Measurements from ENCODE around the gene CD55.

DNA sequence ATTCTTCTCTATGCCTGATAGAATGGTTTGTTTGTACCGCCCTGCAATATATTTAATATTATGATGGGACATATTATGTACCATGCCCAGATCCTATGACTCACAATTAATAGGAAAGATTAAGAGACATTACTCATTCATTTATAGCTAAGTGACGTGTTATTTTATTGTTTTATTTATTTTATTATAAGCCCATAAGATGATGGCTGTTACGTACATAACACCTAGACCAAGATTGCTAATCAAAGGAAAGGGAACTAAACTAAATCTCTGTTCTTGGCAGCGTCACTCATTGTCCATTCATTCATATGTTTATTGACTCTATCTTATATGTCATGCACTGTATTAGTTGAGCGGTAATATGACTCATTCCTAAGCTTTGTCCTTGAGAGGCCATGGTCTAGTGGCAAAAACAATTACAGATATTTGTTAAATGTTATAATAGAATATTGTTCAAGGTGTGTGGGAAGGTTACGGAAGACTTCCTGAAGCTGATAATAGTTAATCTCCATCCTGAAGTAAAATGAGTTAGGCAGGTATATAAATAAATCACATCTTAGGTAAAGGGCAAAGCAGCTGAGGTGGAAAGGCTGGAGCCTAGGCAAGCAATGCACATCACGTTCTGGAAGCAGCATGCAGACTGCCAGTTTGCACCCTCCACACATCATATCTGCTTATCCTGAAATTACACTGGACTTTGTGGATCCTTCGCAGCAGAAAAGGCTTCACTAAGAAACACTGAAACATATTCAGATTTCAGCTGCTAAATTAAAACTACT lies 16.6 kb upstream of the CD55 start:
- TF ChIP-seq, protein P1, sequence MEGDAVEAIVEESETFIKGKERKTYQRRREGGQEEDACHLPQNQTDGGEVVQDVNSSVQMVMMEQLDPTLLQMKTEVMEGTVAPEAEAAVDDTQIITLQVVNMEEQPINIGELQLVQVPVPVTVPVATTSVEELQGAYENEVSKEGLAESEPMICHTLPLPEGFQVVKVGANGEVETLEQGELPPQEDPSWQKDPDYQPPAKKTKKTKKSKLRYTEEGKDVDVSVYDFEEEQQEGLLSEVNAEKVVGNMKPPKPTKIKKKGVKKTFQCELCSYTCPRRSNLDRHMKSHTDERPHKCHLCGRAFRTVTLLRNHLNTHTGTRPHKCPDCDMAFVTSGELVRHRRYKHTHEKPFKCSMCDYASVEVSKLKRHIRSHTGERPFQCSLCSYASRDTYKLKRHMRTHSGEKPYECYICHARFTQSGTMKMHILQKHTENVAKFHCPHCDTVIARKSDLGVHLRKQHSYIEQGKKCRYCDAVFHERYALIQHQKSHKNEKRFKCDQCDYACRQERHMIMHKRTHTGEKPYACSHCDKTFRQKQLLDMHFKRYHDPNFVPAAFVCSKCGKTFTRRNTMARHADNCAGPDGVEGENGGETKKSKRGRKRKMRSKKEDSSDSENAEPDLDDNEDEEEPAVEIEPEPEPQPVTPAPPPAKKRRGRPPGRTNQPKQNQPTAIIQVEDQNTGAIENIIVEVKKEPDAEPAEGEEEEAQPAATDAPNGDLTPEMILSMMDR (IDR thresholded peaks at IDR 0.05; ENCODE audit: low read depth, low read length, poor library complexity, severe bottlenecking): no peak
- TF ChIP-seq EZH2phosphoT487 (IDR thresholded peaks at IDR 0.05; ENCODE audit: borderline replicate concordance, low read length): no peak
